ENCODE results near the gene HDHD2. TPM values are rescaled to one million over a fixed set of nuclear protein-coding genes. Genes with fewer than 3 reads are reported as not detected.
A peak's percentile ranks its signal among the peaks of the same experiment; 100 is the strongest.

HDHD2 gene
- total and polyA plus RNA-seq, 2 donors = 28.7 TPM

- no peaks in the 10 kb centered on the region for H3K4me1 ChIP-seq (ENCODE audit: insufficient read depth)
- no peak overlapping the region for H3K27ac ChIP-seq (ENCODE audit: low read depth)
- no peak for DNase-seq (ENCODE audit: extremely low spot score)
- WGBS = 79% methylated on average over 2 of the region's 2 CpGs
- H3K4me3 ChIP-seq (ENCODE audit: low read depth, low read length) = no peak overlapping the region
- peaks cover 2% of the 10 kb centered on the region for H3K36me3 ChIP-seq (ENCODE audit: insufficient read depth)
Measured at GRCh38 chr18:47115205-47115604, 35.1 kb downstream of the HDHD2 start.

DNA sequence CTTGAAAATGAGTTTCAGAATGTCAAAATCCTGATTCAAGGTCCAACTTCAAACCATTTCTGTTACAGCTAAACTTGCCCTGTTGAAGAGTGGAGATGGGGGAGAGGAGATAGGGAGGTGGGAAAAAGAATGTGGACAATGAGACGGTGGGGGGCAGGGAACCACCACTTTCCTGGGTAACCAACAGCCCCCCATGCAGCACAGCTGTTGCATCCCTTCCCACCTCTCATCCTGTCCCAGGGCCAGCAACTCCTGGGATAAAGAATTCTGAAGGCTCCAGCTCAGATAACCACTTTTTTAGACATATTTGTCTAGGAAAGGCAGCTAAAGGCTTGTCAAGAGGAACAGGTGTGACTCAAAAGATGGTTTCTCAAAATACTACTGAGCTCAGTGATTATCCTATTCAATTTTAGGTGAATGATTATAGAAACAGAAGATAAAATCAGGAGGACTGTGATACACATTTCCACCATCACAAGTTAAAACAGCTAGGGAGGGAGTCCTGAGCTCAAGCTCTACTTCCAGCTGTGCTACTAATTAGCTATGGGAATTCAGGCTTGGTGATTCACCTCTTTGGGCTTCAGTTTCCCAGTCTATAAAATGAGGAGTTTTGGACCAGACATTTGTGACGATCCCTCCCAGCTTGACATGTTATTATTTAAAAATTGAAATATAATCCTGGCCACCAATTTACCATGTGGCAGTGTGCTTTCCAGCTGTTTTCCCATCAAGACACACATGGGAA, 36.3 kb downstream of the HDHD2 start:
- WGBS = 85% methylated on average over 2 of the region's 2 CpGs
- Histone ChIP-seq H3K36me3 (ENCODE audit: insufficient read depth) (peaks cover 2% of the 10 kb centered on the region), H3K27ac (ENCODE audit: low read depth) (no peak overlapping the region)

GRCh38 chr18:47110492-47111274, 39.6 kb downstream of the HDHD2 start:
- H3K36me3 ChIP-seq (ENCODE audit: insufficient read depth) = no peaks in the 10 kb centered on the region
- H3K27ac ChIP-seq (ENCODE audit: low read depth) = no peak overlapping the region
- no peak for DNase-seq (ENCODE audit: extremely low spot score)
- H3K4me1 ChIP-seq (ENCODE audit: insufficient read depth) = no peaks in the 10 kb centered on the region
- no peak overlapping the region for H3K4me3 ChIP-seq (ENCODE audit: low read depth, low read length)
- WGBS = 88% methylated on average over 6 of the region's 6 CpGs

More for the DNA sequence above, 36.3 kb downstream of the HDHD2 start:
- no peak overlapping the region for H3K4me3 ChIP-seq (ENCODE audit: low read depth, low read length)
- DNase-seq (ENCODE audit: extremely low spot score) = no peak
- no peaks in the 10 kb centered on the region for H3K4me1 ChIP-seq (ENCODE audit: insufficient read depth)

DNA sequence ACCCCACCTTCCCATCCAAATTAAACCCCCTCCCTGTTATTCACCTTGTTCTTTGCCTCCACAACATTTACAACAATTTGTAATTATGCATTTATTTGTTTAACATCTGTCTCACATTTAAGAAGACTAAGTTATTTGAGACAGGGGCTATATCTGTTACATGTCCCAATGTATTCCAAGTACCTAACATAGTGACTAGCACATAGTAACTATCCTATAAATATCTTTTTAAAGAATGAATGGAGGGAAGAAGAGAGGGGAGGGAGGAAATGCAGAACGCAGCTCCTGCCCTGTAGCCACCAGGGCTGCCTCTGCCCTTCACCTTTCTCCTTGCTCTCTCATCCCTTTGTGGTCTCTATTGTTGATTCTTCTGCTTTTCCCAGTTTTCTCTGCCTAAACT, 40.6 kb downstream of the HDHD2 start:
- 79% methylated on average over 1 of the region's 1 CpG for WGBS
- no peak for DNase-seq (ENCODE audit: extremely low spot score)
- no peaks in the 10 kb centered on the region for H3K36me3 ChIP-seq (ENCODE audit: insufficient read depth)
- H3K4me1 ChIP-seq (ENCODE audit: insufficient read depth) = no peaks in the 10 kb centered on the region
- H3K27ac ChIP-seq (ENCODE audit: low read depth) = no peak overlapping the region
- H3K4me3 ChIP-seq (ENCODE audit: low read depth, low read length) = no peak overlapping the region

- 88% methylated on average over 7 of the region's 7 CpGs for WGBS
- H3K4me1 ChIP-seq (ENCODE audit: insufficient read depth) = no peaks in the 10 kb centered on the region
- H3K36me3 ChIP-seq (ENCODE audit: insufficient read depth) = no peaks in the 10 kb centered on the region
- DNase-seq (ENCODE audit: extremely low spot score) = no peak
- no peak overlapping the region for H3K4me3 ChIP-seq (ENCODE audit: low read depth, low read length)
- H3K27ac ChIP-seq (ENCODE audit: low read depth) = no peak overlapping the region
Measured at GRCh38 chr18:47108998-47109405, 41.3 kb downstream of the HDHD2 start.

- DNase-seq (ENCODE audit: extremely low spot score) = no peak
- 84% methylated on average over 3 of the region's 3 CpGs for WGBS
- Histone ChIP-seq H3K4me3 (ENCODE audit: low read depth, low read length) (no peak overlapping the region), H3K4me1 (ENCODE audit: insufficient read depth) (no peaks in the 10 kb centered on the region), H3K27ac (ENCODE audit: low read depth) (no peak overlapping the region), H3K36me3 (ENCODE audit: insufficient read depth) (no peaks in the 10 kb centered on the region)
Measured at GRCh38 chr18:47108373-47108772, 41.9 kb downstream of the HDHD2 start.

DNA sequence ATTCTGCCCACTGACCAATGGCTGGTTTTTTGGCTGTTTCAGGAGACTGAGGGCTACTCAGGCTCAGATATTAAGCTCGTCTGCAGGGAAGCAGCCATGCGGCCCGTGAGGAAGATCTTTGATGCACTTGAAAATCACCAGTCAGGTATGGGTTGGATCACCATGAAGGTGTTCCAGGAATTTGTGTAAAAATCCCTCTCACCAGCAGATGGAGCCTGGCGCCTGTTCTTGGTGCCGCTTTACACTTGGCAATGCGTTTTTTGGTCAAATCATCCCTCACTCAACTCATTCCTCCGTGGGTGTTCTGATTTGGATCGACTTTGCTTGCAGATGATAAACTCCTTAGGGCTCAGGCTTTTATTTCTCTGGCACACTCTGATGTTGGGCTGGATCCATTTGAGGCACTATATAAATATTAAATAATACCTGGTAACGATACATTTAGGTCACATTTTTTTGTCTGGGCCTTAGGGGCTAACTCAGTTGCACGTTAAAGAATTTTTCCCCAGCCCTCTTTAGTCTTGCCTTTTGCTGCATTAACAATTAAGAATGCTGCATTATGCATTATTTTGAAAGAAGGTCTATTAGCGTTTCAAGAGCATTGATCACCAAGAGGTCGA, 50.0 kb downstream of the HDHD2 start:
- no peak overlapping the region for H3K27ac ChIP-seq (ENCODE audit: low read depth)
- H3K4me3 ChIP-seq (ENCODE audit: low read depth, low read length) = no peak overlapping the region
- H3K4me1 ChIP-seq (ENCODE audit: insufficient read depth) = no peaks in the 10 kb centered on the region
- H3K36me3 ChIP-seq (ENCODE audit: insufficient read depth) = no peaks in the 10 kb centered on the region
- DNase-seq (ENCODE audit: extremely low spot score) = no peak
- 24% methylated on average over 12 of the region's 12 CpGs for WGBS

- Histone ChIP-seq H3K36me3 (ENCODE audit: insufficient read depth) (no peaks in the 10 kb centered on the region), H3K4me3 (ENCODE audit: low read depth, low read length) (no peak overlapping the region), H3K4me1 (ENCODE audit: insufficient read depth) (no peaks in the 10 kb centered on the region), H3K27ac (ENCODE audit: low read depth) (no peak overlapping the region)
- 78% methylated on average over 3 of the region's 3 CpGs for WGBS
- no peak for DNase-seq (ENCODE audit: extremely low spot score)
Measured at GRCh38 chr18:47095810-47096209, 54.5 kb downstream of the HDHD2 start.

GRCh38 chr18:47087676-47088075, 62.6 kb downstream of the HDHD2 start:
- Histone ChIP-seq H3K4me3 (ENCODE audit: low read depth, low read length) (no peak overlapping the region), H3K36me3 (ENCODE audit: insufficient read depth) (no peaks in the 10 kb centered on the region), H3K4me1 (ENCODE audit: insufficient read depth) (no peaks in the 10 kb centered on the region), H3K27ac (ENCODE audit: low read depth) (no peak overlapping the region)
- 88% methylated on average over 5 of the region's 5 CpGs for WGBS
- DNase-seq (ENCODE audit: extremely low spot score) = no peak

- H3K4me1 ChIP-seq (ENCODE audit: insufficient read depth) = no peaks in the 10 kb centered on the region
- no peaks in the 10 kb centered on the region for H3K36me3 ChIP-seq (ENCODE audit: insufficient read depth)
- H3K27ac ChIP-seq (ENCODE audit: low read depth) = no peak overlapping the region
- 91% methylated on average over 2 of the region's 2 CpGs for WGBS
- no peak overlapping the region for H3K4me3 ChIP-seq (ENCODE audit: low read depth, low read length)
- DNase-seq (ENCODE audit: extremely low spot score) = no peak
Measured at GRCh38 chr18:47081578-47081977, 68.7 kb downstream of the HDHD2 start.

- no peaks in the 10 kb centered on the region for H3K4me1 ChIP-seq (ENCODE audit: insufficient read depth)
- H3K27ac ChIP-seq (ENCODE audit: low read depth) = no peak overlapping the region
- H3K36me3 ChIP-seq (ENCODE audit: insufficient read depth) = no peaks in the 10 kb centered on the region
- DNase-seq (ENCODE audit: extremely low spot score) = no peak
- no peak overlapping the region for H3K4me3 ChIP-seq (ENCODE audit: low read depth, low read length)
- 98% methylated on average over 2 of the region's 2 CpGs for WGBS
Measured at GRCh38 chr18:47080872-47081271, 69.4 kb downstream of the HDHD2 start.

DNA sequence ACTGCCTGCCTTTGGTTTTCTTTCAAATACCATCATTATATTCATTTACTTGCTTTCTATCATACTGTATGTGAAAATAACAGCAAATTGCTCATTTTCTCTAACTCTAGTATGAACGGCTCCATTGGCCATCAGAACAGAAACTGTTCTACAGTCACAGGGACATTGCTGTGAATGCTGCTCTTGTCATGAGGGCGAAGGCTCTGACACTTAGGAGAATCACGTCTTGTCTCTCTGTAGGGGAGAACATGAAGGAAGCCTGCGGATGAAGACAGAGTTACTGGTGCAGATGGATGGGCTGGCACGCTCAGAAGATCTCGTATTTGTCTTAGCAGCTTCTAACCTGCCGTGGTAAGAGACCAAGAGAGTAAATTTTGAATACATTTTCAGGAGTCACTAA, 73.2 kb downstream of the HDHD2 start:
- no peak overlapping the region for H3K27ac ChIP-seq (ENCODE audit: low read depth)
- no peaks in the 10 kb centered on the region for H3K36me3 ChIP-seq (ENCODE audit: insufficient read depth)
- DNase-seq (ENCODE audit: extremely low spot score) = no peak
- 77% methylated on average over 7 of the region's 7 CpGs for WGBS
- H3K4me1 ChIP-seq (ENCODE audit: insufficient read depth) = no peaks in the 10 kb centered on the region
- no peak overlapping the region for H3K4me3 ChIP-seq (ENCODE audit: low read depth, low read length)

- Histone ChIP-seq H3K4me3 (ENCODE audit: low read depth, low read length) (no peak overlapping the region), H3K36me3 (ENCODE audit: insufficient read depth) (no peaks in the 10 kb centered on the region), H3K27ac (ENCODE audit: low read depth) (no peak overlapping the region), H3K4me1 (ENCODE audit: insufficient read depth) (no peaks in the 10 kb centered on the region)
- 37% methylated on average over 13 of the region's 13 CpGs for WGBS
- DNase-seq (ENCODE audit: extremely low spot score) = peak; percentile 2
Measured at GRCh38 chr18:47075098-47075883, 75.0 kb downstream of the HDHD2 start.
